Hepatocyte (in vitro differentiated cells): Measurements from ENCODE around the gene SMAD3. TPM values are rescaled to one million over a fixed set of nuclear protein-coding genes. Genes with fewer than 3 reads are reported as not detected.
"Not testable (repeated sequence)": the region's sequence is repeated elsewhere in the genome, so short reads cannot be mapped to it uniquely, and the experiment has no call there.

Experiments used
- DNase-seq: peaks from one replicate; pipeline ENCODE4 v3.0.0-alpha.2; 2016; ENCODE audit warnings: low spot score
- H2AFZ ChIP-seq: fragments of 200-600 bp; sonication (generic); 2 replicates; pipeline ENCODE4 v1.6.0; 2016; ENCODE audit warnings: antibody characterized with exemption, mild to moderate bottlenecking
- H3K27ac ChIP-seq: fragments of 200-600 bp; sonication (generic); 2 replicates; pipeline ENCODE4 v1.5.1; 2016; ENCODE audit warnings: mild to moderate bottlenecking
- H3K27me3 ChIP-seq: fragments of 200-600 bp; sonication (generic); 2 replicates; pipeline ENCODE4 v1.6.1; 2016
- H3K36me3 ChIP-seq: fragments of 200-600 bp; sonication (generic); replicated peaks from 2 replicates; pipeline ENCODE4 v1.5.1; 2016; ENCODE audit warnings: low read depth; ENCODE audit not compliant: insufficient read depth
- H3K4me1 ChIP-seq: fragments of 200-600 bp; sonication (generic); 2 replicates; pipeline ENCODE4 v1.5.1; 2016; ENCODE audit warnings: mild to moderate bottlenecking, moderate library complexity; ENCODE audit not compliant: insufficient read depth
- H3K4me2 ChIP-seq: fragments of 200-600 bp; sonication (generic); 2 replicates; pipeline ENCODE4 v1.6.0; 2016
- H3K4me3 ChIP-seq: fragments of 200-600 bp; sonication (generic); 2 replicates; pipeline ENCODE4 v1.5.1; 2016; ENCODE audit warnings: mild to moderate bottlenecking
- H3K79me2 ChIP-seq: fragments of 200-600 bp; sonication (generic); 2 replicates; pipeline ENCODE4 v1.6.0; 2017; ENCODE audit warnings: mild to moderate bottlenecking
- H3K9me2 ChIP-seq: fragments of 200-600 bp; sonication (generic); replicated peaks from 2 replicates; pipeline ENCODE4 v1.6.0; 2017; ENCODE audit warnings: mild to moderate bottlenecking; ENCODE audit not compliant: insufficient read depth
- H3K9me3 ChIP-seq: fragments of 200-600 bp; sonication (generic); 2 replicates; pipeline ENCODE4 v1.5.1; 2016; ENCODE audit warnings: low read depth, mild to moderate bottlenecking
- H4K20me1 ChIP-seq: fragments of 200-600 bp; sonication (generic); 2 replicates; pipeline ENCODE4 v1.6.0; 2016; ENCODE audit warnings: mild to moderate bottlenecking; ENCODE audit not compliant: insufficient read depth, poor library complexity, severe bottlenecking
- CTCF ChIP-seq: fragments of 200-600 bp; sonication (generic); IDR thresholded peaks from 2 replicates; pipeline ENCODE4 v1.5.1; 2016; ENCODE audit warnings: antibody characterized with exemption, mild to moderate bottlenecking; ENCODE audit not compliant: poor library complexity
- EZH2 ChIP-seq: fragments of 200-600 bp; sonication (generic); IDR thresholded peaks from 2 replicates; pipeline ENCODE4 v1.6.1; 2016; ENCODE audit warnings: antibody characterized with exemption, mild to moderate bottlenecking, borderline replicate concordance
- EZH2phosphoT487 ChIP-seq: fragments of 200-600 bp; sonication (generic); IDR thresholded peaks from one replicate; pipeline ENCODE4 v1.6.1; 2018; ENCODE audit warnings: antibody characterized with exemption, mild to moderate bottlenecking, low read depth, moderate library complexity; ENCODE audit not compliant: unreplicated experiment, severe bottlenecking
- WGBS: methylation state at CpG from one replicate; pipeline ENCODE4 v1.1.6; 2016; ENCODE audit warnings: low lambda C conversion rate; ENCODE audit errors: missing lambda C conversion rate; 5-methylcytosine and 5-hydroxymethylcytosine counted together
- polyA plus RNA-seq: library from polyadenylated mRNA; unstranded; fragments of >200 nt; fragmentation: Nextera tagmentation; extraction: Ambion mirVana; gene quantifications from 2 replicates; pipeline ENCODE4 v1.2.1, GENCODE V29; 2016
- total RNA-seq: library from RNA; depleted of rRNA; stranded (reverse); fragments of >200 nt; gene quantifications from 2 replicates; pipeline ENCODE4 v1.2.3, GENCODE V29; 2014

The SMAD3 gene
- total and polyA plus RNA-seq, 2 experiments from 2014 or later: 24.7 to 32.2 TPM

- H3K79me2 ChIP-seq: no peaks in the 10 kb centered on the region
- 84% methylated on average over 10 of the region's 10 CpGs for WGBS
Observed at GRCh38 chr15:67018441-67018840, 47.0 kb upstream of the SMAD3 start.

GRCh38 chr15:67019069-67019468, 46.3 kb upstream of the SMAD3 start:
- Histone ChIP-seq H3K4me1 (peaks cover 8% of the 10 kb centered on the region), H4K20me1 (no peaks in the 10 kb centered on the region), H3K4me3 (no peak overlapping the region), H3K9me2 (no peaks in the 10 kb centered on the region), H3K4me2 (no peak overlapping the region), H3K36me3 (no peaks in the 10 kb centered on the region), H3K9me3 (no peaks in the 10 kb centered on the region), H3K27me3 (no peaks in the 10 kb centered on the region), H3K79me2 (no peaks in the 10 kb centered on the region), H3K27ac (no peak overlapping the region), H2AFZ (no peak overlapping the region)
- DNase-seq: no peak
- 87% methylated on average over 5 of the region's 5 CpGs for WGBS
- TF ChIP-seq EZH2phosphoT487: no peak
- TF ChIP-seq EZH2: no peak
- no peak for TF ChIP-seq CTCF

More at GRCh38 chr15:67018441-67018840, 47.0 kb upstream of the SMAD3 start:
- Histone ChIP-seq H2AFZ (no peak overlapping the region), H3K9me2 (no peaks in the 10 kb centered on the region), H3K4me2 (no peak overlapping the region), H3K4me1 (peaks cover 2% of the 10 kb centered on the region), H3K27me3 (no peaks in the 10 kb centered on the region), H3K36me3 (no peaks in the 10 kb centered on the region), H3K27ac (no peak overlapping the region), H3K4me3 (no peak overlapping the region), H4K20me1 (no peaks in the 10 kb centered on the region), H3K9me3 (no peaks in the 10 kb centered on the region)
- no peak for DNase-seq
- TF ChIP-seq EZH2: no peak
- no peak for TF ChIP-seq CTCF
- no peak for TF ChIP-seq EZH2phosphoT487

- Histone ChIP-seq H3K9me2 (no peaks in the 10 kb centered on the region), H3K36me3 (no peaks in the 10 kb centered on the region), H2AFZ (no peak overlapping the region), H3K27me3 (no peaks in the 10 kb centered on the region), H3K79me2 (no peaks in the 10 kb centered on the region), H3K27ac (no peak overlapping the region), H3K9me3 (no peaks in the 10 kb centered on the region), H4K20me1 (no peaks in the 10 kb centered on the region), H3K4me3 (no peak overlapping the region), H3K4me1 (peaks cover 15% of the 10 kb centered on the region), H3K4me2 (no peak overlapping the region)
- WGBS: 72% methylated on average over 5 of the region's 5 CpGs
- TF ChIP-seq CTCF: no peak
- TF ChIP-seq EZH2: no peak
- no peak for TF ChIP-seq EZH2phosphoT487
- no peak for DNase-seq
Observed at GRCh38 chr15:67019884-67020520, 45.4 kb upstream of the SMAD3 start.

- not testable (repeated sequence) for H4K20me1 ChIP-seq, H3K4me2 ChIP-seq, H2AFZ ChIP-seq, H3K27me3 ChIP-seq, H3K27ac ChIP-seq, H3K9me3 ChIP-seq, H3K79me2 ChIP-seq, H3K9me2 ChIP-seq, DNase-seq, H3K4me3 ChIP-seq, H3K36me3 ChIP-seq
- H3K4me1 ChIP-seq: peaks cover 21% of the 10 kb centered on the region
- 96% methylated on average over 2 of the region's 2 CpGs for WGBS
Observed at GRCh38 chr15:67020668-67021067, 44.7 kb upstream of the SMAD3 start.
